ENCODE measurements around the gene AGBL4. TPM values are rescaled to one million over a fixed set of nuclear protein-coding genes. Genes with fewer than 3 reads are reported as not detected.

AGBL4 gene
- total RNA-seq, 4 donors from 2014 or later = 0.08 to 0.71 (median 0.60) TPM

GRCh38 chr1:48844187-48844586 lies 1179.6 kb downstream of the AGBL4 start:
- intact Hi-C loops (cut with DNase I; ENCODE audit: low total_unique reads) = no loop called here
- DNase-seq (ENCODE audit: low spot score in 2 of 2) = no peak
- no peak for TF ChIP-seq CTCF (IDR thresholded peaks at IDR 0.05)
- TF ChIP-seq POLR2A (IDR thresholded peaks at IDR 0.05) = no peak
- H3K4me3 ChIP-seq (ENCODE audit: low read depth, poor library complexity, severe bottlenecking) = no peak overlapping the region
- 79 to 83% methylated on average over 3 of the region's 3 CpGs for WGBS, 2 donors

GRCh38 chr1:48841966-48842365 lies 1181.8 kb downstream of the AGBL4 start:
- intact Hi-C loops (cut with DNase I; ENCODE audit: low total_unique reads) = no loop called here
- no peak for DNase-seq (ENCODE audit: low spot score in 2 of 2)
- H3K4me3 ChIP-seq (ENCODE audit: low read depth, poor library complexity, severe bottlenecking) = no peak overlapping the region
- WGBS, 2 donors = 39 to 43% methylated on average over 2 of the region's 2 CpGs
- no peak for TF ChIP-seq CTCF (IDR thresholded peaks at IDR 0.05)

GRCh38 chr1:48841461-48841860 lies 1182.3 kb downstream of the AGBL4 start:
- DNase-seq (ENCODE audit: low spot score in 2 of 2) = no peak
- WGBS, 2 donors = 64 to 65% methylated on average over 3 of the region's 3 CpGs
- no peak overlapping the region for H3K4me3 ChIP-seq (ENCODE audit: low read depth, poor library complexity, severe bottlenecking)
- TF ChIP-seq CTCF (IDR thresholded peaks at IDR 0.05) (no peak), POLR2A (IDR thresholded peaks at IDR 0.05) (no peak)
- intact Hi-C loops (cut with DNase I; ENCODE audit: low total_unique reads) = no loop called here

- no peak for TF ChIP-seq CTCF (IDR thresholded peaks at IDR 0.05)
- TF ChIP-seq POLR2A (IDR thresholded peaks at IDR 0.05) = no peak
- no peak for DNase-seq (ENCODE audit: low spot score in 2 of 2)
- intact Hi-C loops (cut with DNase I; ENCODE audit: low total_unique reads) = no loop called here
- WGBS, 2 donors = 54 to 56% methylated on average over 4 of the region's 4 CpGs
- no peak overlapping the region for H3K4me3 ChIP-seq (ENCODE audit: low read depth, poor library complexity, severe bottlenecking)
These were observed 1192.4 kb downstream of the AGBL4 start for GRCh38 chr1:48831120-48831978.

GRCh38 chr1:48830715-48831114 lies 1193.0 kb downstream of the AGBL4 start:
- DNase-seq (ENCODE audit: low spot score in 2 of 2) = no peak
- no peak for TF ChIP-seq CTCF (IDR thresholded peaks at IDR 0.05)
- 67 to 71% methylated on average over 2 of the region's 2 CpGs for WGBS, 2 donors
- no peak overlapping the region for H3K4me3 ChIP-seq (ENCODE audit: low read depth, poor library complexity, severe bottlenecking)
- intact Hi-C loops (cut with DNase I; ENCODE audit: low total_unique reads) = no loop called here

- TF ChIP-seq POLR2A (IDR thresholded peaks at IDR 0.05) (no peak), CTCF (IDR thresholded peaks at IDR 0.05) (no peak)
- intact Hi-C loops (cut with DNase I; ENCODE audit: low total_unique reads) = no loop called here
- H3K4me3 ChIP-seq (ENCODE audit: low read depth, poor library complexity, severe bottlenecking) = no peak overlapping the region
- no peak for DNase-seq (ENCODE audit: low spot score in 2 of 2)
These were observed 1194.3 kb downstream of the AGBL4 start for GRCh38 chr1:48829446-48829845.

Measured in lower leg skin (tissue), 4 donors.